H1 (cell line): ENCODE data around the gene DISC1. TPM values are rescaled to one million over a fixed set of nuclear protein-coding genes. Genes with fewer than 3 reads are reported as not detected.

Experiments
- CTCF ChIA-PET: fragments of 300-600 bp; sonication (Branson Sonifier 250); formaldehyde crosslinking; loops from one replicate; lab custom pipeline; 2021; ENCODE audit not compliant: partially characterized antibody; lab: Charles Lee
- POLR2A ChIA-PET: fragments of 300-600 bp; sonication (Branson Sonifier 250); formaldehyde crosslinking; loops from one replicate; lab custom pipeline; 2021; ENCODE audit warnings: inconsistent platforms; ENCODE audit not compliant: partially characterized antibody; lab: Charles Lee
- DNase-seq, 2 experiments: peaks; one replicate each; pipeline versions ENCODE4 v3.0.0 to v3.0.0-alpha.2; 2010 to 2022; ENCODE audit warnings: low spot score in 2 of 2, low read depth in 1 of 2, mixed read lengths in 1 of 2
- FAIRE-seq: peaks from 2 replicates; lab custom pipeline; 2011; peaks lifted over from hg19 to GRCh38; lab: Jason Lieb, UNC
- H2AFZ ChIP-seq: 2 replicates; pipeline ENCODE4 v1.8.1; 2012; ENCODE audit warnings: low read length, inconsistent platforms
- H2AK5ac ChIP-seq: 2 replicates; pipeline ENCODE4 v1.6.1; 2013; ENCODE audit warnings: low read depth, low read length
- H2BK120ac ChIP-seq: replicated peaks from 2 replicates; pipeline ENCODE3; 2013; ENCODE audit warnings: low read depth, low read length, inconsistent platforms
- H2BK12ac ChIP-seq: 2 replicates; pipeline ENCODE4 v1.6.1; 2013; ENCODE audit warnings: low read depth, low read length
- H2BK15ac ChIP-seq: 2 replicates; pipeline ENCODE4 v1.6.1; 2013; ENCODE audit warnings: low read length
- H2BK20ac ChIP-seq: 2 replicates; pipeline ENCODE4 v1.6.1; 2013; ENCODE audit warnings: low read length
- H2BK5ac ChIP-seq: 2 replicates; pipeline ENCODE4 v1.6.1; 2013; ENCODE audit warnings: low read depth, low read length
- H3K14ac ChIP-seq: 2 replicates; pipeline ENCODE4 v1.6.1; 2013; ENCODE audit warnings: inconsistent platforms; ENCODE audit not compliant: insufficient read length
- H3K18ac ChIP-seq: 2 replicates; pipeline ENCODE4 v1.6.1; 2013; ENCODE audit warnings: low read length; ENCODE audit errors: extremely low read depth
- H3K23ac ChIP-seq: 2 replicates; pipeline ENCODE4 v1.6.1; 2013; ENCODE audit warnings: inconsistent platforms; ENCODE audit not compliant: insufficient read length
- H3K23me2 ChIP-seq: 2 replicates; pipeline ENCODE4 v1.6.1; 2013; ENCODE audit warnings: low read depth, low read length
- H3K27ac ChIP-seq: 2 replicates; pipeline ENCODE4 v1.6.1; 2011; ENCODE audit warnings: low read depth, low read length, inconsistent platforms
- H3K27me3 ChIP-seq, 4 experiments: replicated peaks in 1 of 4; 1 replicate in 1 of 4; 2 replicates in 3 of 4; pipeline versions ENCODE4 v1.6.1 to v1.8.1; 2011 to 2013; ENCODE audit warnings: low read length in 3 of 4, mild to moderate bottlenecking in 3 of 4, inconsistent platforms in 2 of 4, mixed read lengths in 2 of 4, moderate library complexity in 1 of 4; ENCODE audit not compliant: control insufficient read depth in 3 of 4, insufficient read depth in 3 of 4; ENCODE audit errors: extremely low read depth in 1 of 4
- H3K36me3 ChIP-seq, 4 experiments: 2 replicates each; pipeline versions ENCODE4 v1.6.1 to v1.8.1; 2011 to 2013; ENCODE audit warnings: mild to moderate bottlenecking in 4 of 4, low read length in 3 of 4, moderate library complexity in 2 of 4, control low read depth in 1 of 4, inconsistent platforms in 1 of 4; ENCODE audit not compliant: insufficient read depth in 4 of 4, control insufficient read depth in 2 of 4
- H3K4ac ChIP-seq: replicated peaks from 2 replicates; pipeline ENCODE3; 2013; ENCODE audit warnings: low read length, low read depth, mixed read lengths, inconsistent platforms; ENCODE audit not compliant: insufficient read length
- H3K4me1 ChIP-seq, 4 experiments: replicated peaks in 1 of 4; 1 replicate in 1 of 4; 2 replicates in 3 of 4; pipeline versions ENCODE4 v1.6.1 to v1.8.1; 2011 to 2013; ENCODE audit warnings: low read length in 3 of 4, inconsistent platforms in 2 of 4, mixed read lengths in 1 of 4; ENCODE audit not compliant: insufficient read depth in 4 of 4, control insufficient read depth in 3 of 4
- H3K4me2 ChIP-seq, 2 experiments: 2 replicates each; pipeline versions ENCODE4 v1.6.1 to v1.8.1; 2011 to 2013; ENCODE audit warnings: low read depth in 2 of 2, low read length in 2 of 2, control low read depth in 1 of 2, inconsistent platforms in 1 of 2, mild to moderate bottlenecking in 1 of 2; ENCODE audit not compliant: insufficient read depth in 1 of 2
- H3K4me3 ChIP-seq, 4 experiments: fragments of 200-600, 300-600 bp in 1 of 4; sonication (generic), shearing (Covaris generic), sonication (Bioruptor Twin) in 1 of 4; 2 replicates each; pipeline versions ENCODE4 v1.5.1 to v1.8.1; 2011 to 2016; ENCODE audit warnings: low read length in 4 of 4, low read depth in 3 of 4, control low read depth in 2 of 4, inconsistent platforms in 2 of 4, mild to moderate bottlenecking in 2 of 4, mixed read lengths in 1 of 4, moderate library complexity in 1 of 4; ENCODE audit not compliant: insufficient read depth in 2 of 4; ENCODE audit errors: extremely low read depth in 1 of 4
- H3K56ac ChIP-seq: replicated peaks from 2 replicates; pipeline ENCODE3; 2013; ENCODE audit warnings: low read depth, mild to moderate bottlenecking, mixed read lengths, low read length, inconsistent platforms; ENCODE audit not compliant: insufficient read length
- H3K79me1 ChIP-seq: 2 replicates; pipeline ENCODE4 v1.6.1; 2013; ENCODE audit warnings: low read depth, low read length, control low read depth
- H3K79me2 ChIP-seq, 2 experiments: 2 replicates each; pipeline versions ENCODE4 v1.6.1 to v1.8.1; 2012 to 2013; ENCODE audit warnings: low read length in 2 of 2, mild to moderate bottlenecking in 2 of 2, inconsistent platforms in 1 of 2; ENCODE audit not compliant: insufficient read depth in 2 of 2, control insufficient read depth in 1 of 2
- H3K9ac ChIP-seq, 4 experiments: replicated peaks in 1 of 4; 1 replicate in 1 of 4; 2 replicates in 3 of 4; pipeline versions ENCODE4 v1.6.1 to v1.8.1; 2011 to 2013; ENCODE audit warnings: low read depth in 3 of 4, low read length in 3 of 4, control low read depth in 2 of 4, mild to moderate bottlenecking in 2 of 4, moderate library complexity in 2 of 4, inconsistent platforms in 1 of 4; ENCODE audit errors: extremely low read depth in 1 of 4
- H3K9me3 ChIP-seq, 2 experiments: 2 replicates each; pipeline versions ENCODE4 v1.6.1 to v1.8.1; 2012 to 2013; ENCODE audit warnings: mild to moderate bottlenecking in 2 of 2, moderate library complexity in 2 of 2, control low read depth in 1 of 2, inconsistent platforms in 1 of 2, low read depth in 1 of 2, low read length in 1 of 2, mixed read lengths in 1 of 2; ENCODE audit not compliant: insufficient read depth in 2 of 2
- H4K20me1 ChIP-seq, 2 experiments: replicated peaks in 1 of 2; 2 replicates each; pipeline versions ENCODE3 to v1.8.1; 2011 to 2013; ENCODE audit warnings: inconsistent platforms in 2 of 2, low read length in 2 of 2, mild to moderate bottlenecking in 1 of 2; ENCODE audit not compliant: insufficient read depth in 2 of 2, control insufficient read depth in 1 of 2
- H4K5ac ChIP-seq: 2 replicates; pipeline ENCODE4 v1.6.1; 2013; ENCODE audit warnings: low read length, low read depth, mixed read lengths, inconsistent platforms; ENCODE audit not compliant: insufficient read length
- H4K8ac ChIP-seq: 2 replicates; pipeline ENCODE4 v1.8.0; 2013; ENCODE audit warnings: mild to moderate bottlenecking, moderate library complexity, low read length, inconsistent platforms; ENCODE audit not compliant: insufficient read depth; ENCODE audit errors: extremely low read depth
- H4K91ac ChIP-seq: replicated peaks from 2 replicates; pipeline ENCODE3; 2013; ENCODE audit warnings: low read length, mixed read lengths, inconsistent platforms; ENCODE audit not compliant: insufficient read length
- CBX8 ChIP-seq: fragments of 300-800, 300-1000 bp; sonication (generic); IDR thresholded peaks from 2 replicates; pipeline ENCODE4 v1.7.1; 2016; ENCODE audit warnings: low read depth, low read length, borderline replicate concordance
- NRF1 ChIP-seq: IDR thresholded peaks from 2 replicates; pipeline ENCODE4 v1.6.1; 2011; ENCODE audit warnings: mild to moderate bottlenecking, low read depth, low read length, improper control_type of control experiment
- POLR2A ChIP-seq, 2 experiments: IDR thresholded peaks; 1 replicate in 1 of 2; 2 replicates in 1 of 2; pipeline ENCODE4 v1.6.1; 2011; ENCODE audit warnings: low read depth in 2 of 2, low read length in 2 of 2, mild to moderate bottlenecking in 2 of 2; ENCODE audit errors: control extremely low read depth in 1 of 2
- SP2 ChIP-seq: IDR thresholded peaks from 2 replicates; pipeline ENCODE4 v1.6.1; 2012; ENCODE audit warnings: mild to moderate bottlenecking, low read length, inconsistent platforms
- WGBS, 2 experiments: shearing (Covaris generic) in 1 of 2; methylation state at CpG; one replicate each; pipeline versions ENCODE4 v1.1.6 to v1.1.7; 2013 to 2015; ENCODE audit warnings: low lambda C conversion rate in 2 of 2, mixed read lengths in 2 of 2, inconsistent platforms in 1 of 2, low coverage in 1 of 2, missing lambda C conversion rate in 1 of 2; ENCODE audit not compliant: insufficient replicate concordance in 2 of 2, insufficient coverage in 1 of 2, insufficient read length in 1 of 2; ENCODE audit errors: extremely low coverage in 1 of 2, missing lambda C conversion rate in 1 of 2; 5-methylcytosine and 5-hydroxymethylcytosine counted together
- polyA plus RNA-seq, 7 experiments: library from polyadenylated mRNA; depleted of rRNA in 3 of 7; stranded (reverse) in 5 of 7; unstranded in 2 of 7; fragments of >200 nt in 5 of 7; fragments of 200-250 nt in 2 of 7; gene quantifications; 1 replicate in 5 of 7; 2 replicates in 1 of 7; 4 replicates in 1 of 7; pipeline versions ENCODE4 v1.2.1 to v1.2.3, GENCODE V29; 2011 to 2013; ENCODE audit warnings: missing spikeins in 2 of 7, mixed read lengths in 2 of 7
- total RNA-seq: library from RNA; stranded (reverse); fragmentation: NEBNext Ultra II Directional; extraction: Animal tissue kit (Norgen Biotek cat#: 25700); gene quantifications from 2 replicates; pipeline ENCODE4 v1.2.1, GENCODE V29; 2021
- TF ChIP-seq, protein P1 (sequence below): IDR thresholded peaks from 2 replicates; pipeline ENCODE4 v1.6.1; 2012; ENCODE audit warnings: inconsistent platforms

DISC1 gene
- total and polyA plus RNA-seq, 2 of the 8 experiments (the other 6 are each of a cell fraction or from before 2014, with no cell fraction given) = 1.1 to 3.5 TPM

DNA sequence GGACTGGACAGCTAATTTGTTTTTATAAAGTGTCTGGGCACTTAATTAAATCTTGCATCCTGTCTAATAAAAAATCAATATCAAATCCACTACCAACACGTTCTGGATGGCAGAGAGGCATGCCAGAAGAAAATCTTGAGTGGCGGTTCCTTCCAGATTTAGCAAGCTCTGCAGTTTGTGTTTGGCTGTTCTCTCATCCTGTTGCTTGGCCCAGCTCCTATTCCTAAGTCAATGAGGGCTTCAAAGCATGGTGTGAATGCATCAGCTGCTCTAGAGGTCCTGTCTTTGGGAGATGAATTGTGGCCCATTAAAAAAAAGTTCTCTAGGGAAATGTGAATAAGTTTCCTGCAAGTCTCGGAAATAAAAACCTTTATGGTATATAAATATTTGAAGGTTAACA is 90.3 kb downstream of the DISC1 start:
- Histone ChIP-seq H3K79me2 (no peaks in the 10 kb centered on the region), H4K20me1 (no peaks in the 10 kb centered on the region), H4K8ac (no peak overlapping the region), H3K4ac (no peak overlapping the region), H3K27me3 (no peaks in the 10 kb centered on the region), H3K9me3 (no peaks in the 10 kb centered on the region), H4K5ac (no peak overlapping the region), H4K91ac (no peak overlapping the region), H3K9ac (no peak overlapping the region), H2AFZ (no peak overlapping the region), H3K18ac (no peak overlapping the region), H2AK5ac (no peak overlapping the region), H3K23ac (no peak overlapping the region), H3K79me1 (no peaks in the 10 kb centered on the region), H2BK12ac (no peak overlapping the region), H2BK5ac (no peak overlapping the region), H2BK20ac (no peak overlapping the region), H3K4me3 (no peak overlapping the region), H3K27ac (no peak overlapping the region), H3K56ac (no peak overlapping the region), H3K36me3 (no peaks in the 10 kb centered on the region), H2BK120ac (no peak overlapping the region), H3K14ac (no peak overlapping the region), H2BK15ac (no peak overlapping the region), H3K23me2 (no peaks in the 10 kb centered on the region), H3K4me1 (peaks cover 0 to 3% (median 1%) of the 10 kb centered on the region in 4 experiments; a peak in 2 of 7 replicates), H3K4me2 (no peak overlapping the region)
- ChIA-PET CTCF (interaction anchor here (1.3 to 1.5 kb wide), 2 partner anchors 10 to 19 kb away, joined by 3 read pairs; no protein-coding TSS in a partner anchor), POLR2A (no interaction called here)
- TF ChIP-seq CBX8 = no peak
- TF ChIP-seq, protein P1, sequence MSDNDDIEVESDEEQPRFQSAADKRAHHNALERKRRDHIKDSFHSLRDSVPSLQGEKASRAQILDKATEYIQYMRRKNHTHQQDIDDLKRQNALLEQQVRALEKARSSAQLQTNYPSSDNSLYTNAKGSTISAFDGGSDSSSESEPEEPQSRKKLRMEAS = no peak
- no peak for TF ChIP-seq SP2
- TF ChIP-seq POLR2A (IDR thresholded peaks at IDR 0.05; ENCODE audit: control extremely low read depth in 1 of 2, low read depth in 2 of 2, low read length in 2 of 2) = no peak
- TF ChIP-seq NRF1 = no peak
- no peak for DNase-seq
- no peak for FAIRE-seq
- WGBS, 2 experiments = 88% methylated on average over 3 of the region's 3 CpGs; no CpG with 5 or more reads in 1 of the 2 experiments
